HG02759 (cell line): ENCODE data around the gene RAB6A.

ENCODE experiments used
- ATAC-seq: cut with Tn5 transposase; IDR thresholded peaks from one replicate; pipeline ENCODE4 v1.9.1; 2021; ENCODE audit warnings: mild to moderate bottlenecking, moderate library complexity; ENCODE audit not compliant: unreplicated experiment

The RAB6A gene

DNA sequence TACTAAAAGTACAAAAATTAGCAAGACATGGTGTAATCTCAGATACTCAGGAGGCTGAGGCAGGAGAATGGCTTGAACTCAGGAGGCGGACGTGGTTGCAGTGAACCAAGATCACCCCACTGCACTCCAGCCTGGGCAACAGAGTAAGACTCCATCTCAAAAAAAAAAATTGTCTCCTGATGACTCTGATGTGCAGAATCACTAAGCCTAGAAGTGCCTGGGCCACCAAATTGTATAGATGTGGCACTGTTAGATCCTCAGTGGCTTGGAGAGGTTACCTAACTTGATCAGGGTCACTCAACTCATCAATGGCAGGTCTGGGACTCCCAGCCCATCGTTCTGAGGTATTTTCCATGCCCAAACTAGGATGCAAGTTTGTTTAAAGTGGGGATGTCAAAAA, 103.9 kb downstream of the RAB6A start:
- no peak for ATAC-seq

DNA sequence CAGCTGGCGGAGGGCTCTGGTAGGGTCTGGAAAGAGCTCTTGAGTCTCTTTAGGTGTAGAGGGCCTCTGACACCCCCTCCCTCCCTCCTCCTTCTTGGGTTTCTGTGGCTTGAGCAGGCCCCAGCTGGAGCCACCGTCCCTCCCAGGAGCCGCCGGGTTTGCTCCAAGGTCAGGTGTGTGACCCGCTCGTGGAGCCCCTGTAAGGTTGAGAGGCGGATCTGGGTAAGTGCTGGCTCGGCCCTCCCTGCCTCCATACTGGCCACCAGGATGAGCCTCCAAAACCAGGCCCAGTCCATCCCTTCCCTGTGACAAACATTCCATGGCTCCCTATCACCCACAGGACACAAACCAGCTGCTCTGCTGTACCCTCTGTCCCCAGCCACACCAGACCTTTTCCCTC, 105.2 kb downstream of the RAB6A start:
- no peak for ATAC-seq

- no peak for ATAC-seq
Measured at GRCh38 chr11:73654482-73655021, 106.3 kb downstream of the RAB6A start.

- no peak for ATAC-seq
Measured at GRCh38 chr11:73653996-73654395, 106.9 kb downstream of the RAB6A start.

DNA sequence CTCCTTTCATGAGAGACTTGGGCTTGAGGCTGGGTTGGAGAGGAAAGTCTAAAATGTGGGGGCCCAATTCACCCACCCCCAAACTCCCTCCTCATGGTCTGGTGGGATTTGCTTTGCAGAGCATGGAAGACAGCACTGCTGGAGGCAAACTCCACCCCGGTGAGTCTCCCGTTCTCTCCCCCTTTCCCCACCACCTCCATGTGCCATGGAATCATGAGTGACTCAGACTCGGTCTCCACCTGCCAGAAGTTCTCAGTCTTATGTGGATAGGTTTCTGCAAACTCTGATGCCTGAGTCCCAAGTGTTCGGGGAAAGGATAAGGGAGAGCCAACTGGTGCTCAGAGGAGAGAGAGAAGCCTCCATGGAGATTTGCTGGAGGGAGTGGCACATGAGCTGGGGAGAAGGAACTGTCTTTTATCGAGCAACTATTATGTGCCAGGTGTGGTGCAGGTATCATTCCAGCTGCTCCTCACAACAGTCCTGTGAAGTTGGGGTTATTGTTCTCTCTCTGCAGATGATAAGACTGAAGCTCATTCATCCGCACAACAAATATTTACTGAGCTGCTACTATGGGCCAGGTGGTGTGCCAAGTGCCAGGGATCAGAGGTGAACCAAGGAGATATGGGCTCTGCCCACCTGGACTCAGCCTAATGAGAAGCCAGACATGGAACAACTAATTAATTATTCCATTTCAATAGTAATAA, 107.9 kb downstream of the RAB6A start:
- ATAC-seq = no peak

DNA sequence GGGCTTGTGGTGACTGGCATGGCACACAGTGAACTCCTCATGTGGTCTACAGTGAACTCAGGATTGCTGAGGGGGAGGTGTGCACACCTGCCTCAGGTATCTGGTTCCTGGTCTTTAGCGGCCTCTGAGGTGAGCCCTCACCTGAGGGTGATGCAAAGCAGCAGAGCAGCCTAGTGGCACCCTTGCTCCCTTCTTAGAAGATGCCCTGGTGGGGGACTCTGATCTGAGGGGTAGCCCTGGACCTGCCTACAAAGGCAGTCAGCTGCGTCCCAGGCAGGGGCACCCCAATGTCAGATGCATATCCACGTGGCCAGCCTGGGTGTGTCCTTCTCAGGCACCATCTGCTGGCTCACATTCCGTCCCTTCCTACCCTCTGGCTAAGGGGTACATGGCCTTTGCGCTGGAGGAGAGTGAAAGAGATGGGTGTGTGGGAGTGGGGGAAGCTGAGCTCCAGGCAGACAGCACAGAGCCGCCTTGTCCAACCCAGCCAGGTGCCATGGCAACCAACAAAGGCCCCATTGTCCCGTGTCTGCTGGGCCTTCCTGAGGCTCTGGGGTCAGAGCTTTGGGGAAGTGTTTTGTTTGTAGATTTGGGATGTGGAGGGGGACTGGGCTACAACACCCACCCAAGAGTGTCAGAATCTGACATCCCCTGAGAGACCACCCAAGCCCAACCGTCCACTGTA, 108.7 kb downstream of the RAB6A start:
- no peak for ATAC-seq

GRCh38 chr11:73651661-73652045, 109.2 kb downstream of the RAB6A start:
- no peak for ATAC-seq

- no peak for ATAC-seq
Measured at GRCh38 chr11:73651252-73651651, 109.6 kb downstream of the RAB6A start.

- ATAC-seq = no peak
Measured at GRCh38 chr11:73650400-73650799, 110.5 kb downstream of the RAB6A start.

- no peak for ATAC-seq
Measured at GRCh38 chr11:73649206-73649605, 111.7 kb downstream of the RAB6A start.

GRCh38 chr11:73648571-73649046, 112.3 kb downstream of the RAB6A start:
- no peak for ATAC-seq

- no peak for ATAC-seq
Measured at GRCh38 chr11:73648121-73648520, 112.8 kb downstream of the RAB6A start.

DNA sequence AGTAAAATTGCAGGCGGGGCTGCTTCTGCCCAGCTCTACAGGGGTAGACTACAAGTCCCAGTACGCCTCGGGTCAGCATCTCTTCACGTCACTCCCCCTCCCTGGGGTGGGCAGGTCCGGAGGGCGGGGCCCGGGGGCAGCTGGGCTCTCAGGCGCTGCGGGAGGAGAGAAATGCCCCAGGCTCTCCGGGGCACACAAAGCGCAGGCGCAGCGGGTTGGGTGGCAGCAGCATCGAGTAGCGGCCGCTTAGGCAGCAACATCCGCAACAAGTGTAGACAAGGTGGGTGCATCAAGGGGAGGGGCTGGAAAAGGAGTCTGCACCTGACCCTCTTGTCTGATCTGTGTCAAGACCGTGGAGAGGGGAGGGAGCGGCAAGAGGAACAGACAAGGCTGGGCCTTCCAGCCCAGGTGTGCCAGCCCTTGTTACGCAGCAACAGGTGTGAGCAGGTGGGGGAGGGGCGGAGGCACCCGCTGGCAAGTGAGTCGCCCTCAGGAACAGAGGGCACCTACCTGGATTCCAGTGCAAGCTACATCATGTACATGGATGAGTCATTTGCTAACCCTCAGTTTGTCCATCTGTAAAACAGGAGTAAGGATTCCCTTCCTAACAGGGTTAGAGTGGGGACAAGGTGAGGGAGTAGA, 113.3 kb downstream of the RAB6A start:
- peak; percentile 96 for ATAC-seq

DNA sequence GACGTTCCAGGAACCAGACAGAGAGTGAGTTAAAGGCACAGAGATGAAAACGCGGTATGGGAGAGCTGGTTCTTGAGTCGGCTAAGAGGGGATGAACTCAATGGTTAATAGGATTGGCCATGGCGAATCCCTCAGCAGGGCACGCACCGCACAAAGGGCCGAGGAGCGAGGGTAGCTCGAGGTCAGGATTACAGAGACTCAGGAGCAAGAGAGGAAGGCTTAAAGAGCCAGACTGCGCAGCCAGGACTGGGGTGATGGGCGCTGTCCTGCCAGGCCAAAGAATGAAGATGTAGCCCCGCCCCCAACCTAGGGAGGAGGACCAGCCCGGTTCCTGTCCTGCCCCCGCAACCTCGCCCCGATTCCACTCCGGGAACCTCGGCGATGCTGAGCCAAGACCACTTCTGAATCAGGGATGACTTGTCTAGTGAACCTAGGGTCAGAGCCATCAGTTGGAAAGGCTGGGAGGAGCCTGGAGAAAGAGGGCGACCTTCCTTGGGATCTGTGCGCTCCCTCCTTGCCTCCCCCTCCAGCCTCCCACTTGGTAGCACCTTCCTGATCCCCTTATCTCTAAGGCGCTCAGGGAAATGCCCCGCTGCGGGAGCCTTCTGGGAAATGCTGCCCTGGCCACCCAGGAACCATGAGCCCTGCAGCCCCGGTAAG, 114.8 kb downstream of the RAB6A start, which contains the start of gene PLEKHB1:
TSS of gene PLEKHB1 (plus strand) at position 610 of the 660 bp plus-strand sequence. CDS start at position 638, 28 bp downstream.
- ATAC-seq = no peak

GRCh38 chr11:73645121-73645969, 115.5 kb downstream of the RAB6A start:
- ATAC-seq = no peak

DNA sequence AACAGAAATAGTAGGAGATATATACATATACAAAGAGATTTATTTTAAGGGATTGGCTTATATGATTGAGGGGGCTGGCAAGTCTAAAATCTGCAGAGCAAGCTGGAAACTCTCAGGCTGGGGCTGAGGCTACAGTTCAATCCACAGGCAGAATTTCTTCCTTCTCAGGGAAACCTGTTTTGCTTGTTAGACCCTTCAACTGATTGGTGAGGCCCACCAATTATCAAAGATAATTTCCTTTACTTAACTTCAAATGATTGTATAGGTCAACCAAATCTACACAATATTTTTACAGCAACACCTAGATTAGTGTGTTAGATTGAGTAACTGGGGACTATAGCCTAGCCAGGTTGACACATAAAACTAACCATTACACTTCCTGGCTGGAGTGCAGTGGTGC, 119.2 kb downstream of the RAB6A start:
- ATAC-seq = no peak

DNA sequence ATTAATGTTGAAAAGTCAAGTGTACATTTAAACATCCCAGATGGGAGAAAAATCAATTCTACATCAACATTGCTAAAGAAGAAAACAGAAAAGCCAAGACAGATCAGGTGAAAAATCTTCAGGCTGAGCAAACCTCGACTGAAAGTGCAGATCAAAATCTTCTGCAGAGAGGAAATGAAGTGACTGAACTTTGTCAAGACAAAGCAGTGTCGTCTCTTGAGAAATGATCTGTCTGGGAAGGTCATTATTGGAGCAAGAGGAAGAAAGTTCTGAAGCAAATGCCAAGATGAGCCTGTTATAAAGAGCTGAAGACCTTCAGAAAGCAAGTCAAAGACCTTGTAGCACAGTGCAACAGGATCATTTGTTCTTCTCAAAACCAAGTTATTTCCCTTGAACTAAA, 120.3 kb downstream of the RAB6A start:
- no peak for ATAC-seq

- no peak for ATAC-seq
Measured at GRCh38 chr11:73637012-73637411, 123.9 kb downstream of the RAB6A start.

- ATAC-seq = no peak
Measured at GRCh38 chr11:73636249-73636648, 124.6 kb downstream of the RAB6A start.

DNA sequence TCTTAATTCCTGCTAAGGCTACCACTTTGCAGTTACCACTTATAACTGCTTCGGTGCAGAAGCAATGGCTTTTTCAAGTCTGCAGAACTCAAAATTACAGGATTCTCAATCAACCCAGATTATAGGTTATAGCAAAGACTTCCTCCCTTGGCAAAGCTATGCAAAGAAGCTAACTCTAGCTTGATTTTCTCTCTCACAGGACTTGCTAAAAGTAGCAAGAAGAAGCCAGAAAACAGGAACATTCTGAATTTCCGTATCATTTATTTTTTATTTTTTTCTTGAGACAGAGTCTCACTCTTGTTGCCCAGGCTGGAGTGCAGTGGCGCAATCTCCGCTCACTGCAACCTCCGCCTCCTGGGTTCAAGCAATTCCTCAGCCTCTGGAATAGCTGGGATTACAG, 125.2 kb downstream of the RAB6A start:
- ATAC-seq = no peak
